Retinal pigment epithelial cell (primary cell): ENCODE measurements around the gene MED7.

ENCODE experiments used
- DNase-seq: peaks from one replicate; pipeline ENCODE4 v3.0.0-alpha.2; 2010; ENCODE audit warnings: low read depth
- H3K4me3 ChIP-seq: 2 replicates; pipeline ENCODE4 v1.5.1; 2011; ENCODE audit warnings: mild to moderate bottlenecking, low read length, control low read depth, moderate library complexity
- TF ChIP-seq, protein P1 (sequence below): conservative IDR thresholded peaks from 2 replicates; pipeline ENCODE4 v1.5.1; 2011; ENCODE audit warnings: low read depth, low read length, control low read depth, inconsistent platforms

The MED7 gene

DNA sequence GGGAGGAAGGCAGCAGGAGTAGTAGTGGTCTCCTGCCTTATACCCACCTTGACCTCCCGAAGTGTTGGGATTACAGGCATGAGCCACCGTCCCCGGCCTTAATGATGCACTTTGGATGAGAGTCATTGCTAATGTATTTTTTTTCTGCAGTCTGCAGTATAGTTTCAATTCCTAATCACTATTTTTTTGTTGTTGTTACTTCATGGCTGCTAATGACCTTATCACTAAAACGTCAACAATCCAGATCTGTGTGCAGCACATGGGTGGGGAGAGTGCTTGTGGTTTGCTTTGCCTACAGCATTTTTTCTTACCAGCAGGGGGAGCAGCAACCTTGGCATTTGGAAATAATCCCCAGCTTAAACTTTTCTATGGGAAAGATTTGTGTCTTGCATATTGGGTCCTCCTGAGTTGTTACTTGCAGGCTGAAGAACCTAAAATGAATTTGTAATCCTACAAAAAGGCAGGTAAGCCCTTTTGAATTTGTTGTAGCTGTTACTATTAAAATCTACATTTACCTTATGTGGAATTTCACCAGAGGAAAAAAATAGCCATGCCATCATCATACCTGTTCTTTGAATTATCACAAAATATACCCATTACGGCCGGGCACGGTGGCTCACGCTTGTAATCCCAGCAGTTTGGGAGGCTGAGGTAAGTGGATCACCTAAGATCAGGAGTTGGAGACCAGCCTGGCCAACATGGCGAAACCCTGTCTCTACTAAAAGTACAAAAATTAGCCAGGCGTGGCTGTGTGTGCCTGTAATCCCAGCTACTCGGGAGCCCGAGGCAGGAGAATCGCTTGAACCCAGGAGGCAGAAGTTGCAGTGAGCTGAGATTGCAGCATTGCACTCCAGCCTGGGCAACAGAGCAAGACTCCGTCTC, 6.3 kb upstream of the MED7 start:
- TF ChIP-seq, protein P1, sequence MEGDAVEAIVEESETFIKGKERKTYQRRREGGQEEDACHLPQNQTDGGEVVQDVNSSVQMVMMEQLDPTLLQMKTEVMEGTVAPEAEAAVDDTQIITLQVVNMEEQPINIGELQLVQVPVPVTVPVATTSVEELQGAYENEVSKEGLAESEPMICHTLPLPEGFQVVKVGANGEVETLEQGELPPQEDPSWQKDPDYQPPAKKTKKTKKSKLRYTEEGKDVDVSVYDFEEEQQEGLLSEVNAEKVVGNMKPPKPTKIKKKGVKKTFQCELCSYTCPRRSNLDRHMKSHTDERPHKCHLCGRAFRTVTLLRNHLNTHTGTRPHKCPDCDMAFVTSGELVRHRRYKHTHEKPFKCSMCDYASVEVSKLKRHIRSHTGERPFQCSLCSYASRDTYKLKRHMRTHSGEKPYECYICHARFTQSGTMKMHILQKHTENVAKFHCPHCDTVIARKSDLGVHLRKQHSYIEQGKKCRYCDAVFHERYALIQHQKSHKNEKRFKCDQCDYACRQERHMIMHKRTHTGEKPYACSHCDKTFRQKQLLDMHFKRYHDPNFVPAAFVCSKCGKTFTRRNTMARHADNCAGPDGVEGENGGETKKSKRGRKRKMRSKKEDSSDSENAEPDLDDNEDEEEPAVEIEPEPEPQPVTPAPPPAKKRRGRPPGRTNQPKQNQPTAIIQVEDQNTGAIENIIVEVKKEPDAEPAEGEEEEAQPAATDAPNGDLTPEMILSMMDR: peak; percentile 95
- peak; percentile 26 for DNase-seq
- no peak overlapping the region for H3K4me3 ChIP-seq

DNA sequence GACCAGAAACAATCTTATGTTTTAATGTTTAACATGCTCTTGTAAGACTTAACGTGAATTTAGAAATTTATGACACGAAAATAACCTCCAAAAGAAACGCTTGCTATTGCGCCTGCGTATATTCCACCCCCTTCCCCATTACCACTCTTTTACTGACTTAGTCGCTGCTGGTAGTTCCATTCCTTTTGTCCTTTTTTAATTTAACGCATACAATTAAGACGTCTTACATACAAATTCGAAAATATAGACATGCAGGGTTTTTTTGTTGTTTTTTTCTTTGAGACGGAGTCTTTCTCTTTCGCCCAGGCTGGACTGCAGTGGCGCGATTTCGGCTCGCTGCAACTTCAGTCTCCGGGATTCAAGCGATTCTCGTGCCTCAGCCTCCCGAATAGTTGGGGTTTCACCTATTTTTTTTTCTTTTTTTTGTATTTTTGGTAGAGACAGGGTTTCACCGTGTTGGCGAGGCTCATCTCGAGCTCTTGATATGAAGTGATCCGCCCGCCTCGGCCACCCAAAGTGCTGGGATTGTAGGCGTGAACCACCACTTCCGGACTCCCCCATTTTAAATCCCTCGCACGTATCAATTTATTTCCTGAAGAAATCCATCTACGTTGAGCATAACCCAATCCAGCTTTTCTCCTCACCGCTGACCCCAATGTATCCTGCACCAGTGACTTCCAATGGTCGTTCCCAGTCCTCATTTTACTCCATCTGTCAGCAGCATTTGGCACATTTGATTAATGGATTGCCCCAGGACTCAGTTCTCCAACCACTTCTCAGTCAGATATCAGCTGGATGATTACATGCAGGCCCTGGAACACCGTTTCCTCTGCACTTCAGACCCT, 684 bp upstream of the MED7 start:
- TF ChIP-seq, protein P1: no peak
- DNase-seq: no peak
- H3K4me3 ChIP-seq: peak overlapping the region; percentile 99

DNA sequence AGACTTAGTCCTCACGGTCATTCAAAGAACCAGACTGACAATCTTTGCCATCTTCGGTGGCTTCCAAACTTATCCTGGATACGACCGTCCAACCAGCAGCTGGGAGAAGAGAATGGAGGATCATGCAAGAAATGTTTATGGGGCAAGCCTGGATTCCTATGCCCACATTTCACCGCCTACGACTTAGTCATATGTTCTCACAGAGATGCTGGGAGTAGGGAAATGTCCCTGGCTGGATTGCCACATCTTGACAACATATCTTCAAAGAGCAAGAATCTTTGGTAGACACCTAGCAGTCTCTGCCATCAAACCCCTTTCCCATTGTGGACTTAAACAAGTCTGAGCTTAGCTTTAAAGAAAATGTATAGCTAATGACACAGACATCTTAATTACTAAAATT, 5.0 kb downstream of the MED7 start:
- DNase-seq: no peak
- TF ChIP-seq, protein P1: no peak
- H3K4me3 ChIP-seq: no peak overlapping the region

DNA sequence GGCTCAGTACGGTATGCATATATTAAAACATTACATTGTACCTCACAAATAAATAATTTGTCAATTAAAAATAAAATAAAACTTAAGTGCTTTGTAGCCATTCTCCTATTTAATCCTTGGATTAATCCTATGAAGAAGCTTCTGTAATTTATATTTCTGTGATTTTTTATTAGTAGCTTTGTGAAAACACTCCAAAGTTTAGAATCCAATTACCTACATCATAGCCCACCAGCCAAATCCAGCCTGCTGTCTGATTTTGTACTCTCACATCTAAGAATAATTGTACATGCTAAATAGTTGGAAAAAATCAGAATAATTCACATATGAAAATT, 10.4 kb downstream of the MED7 start:
- no peak for DNase-seq
- TF ChIP-seq, protein P1: no peak
- H3K4me3 ChIP-seq: no peak overlapping the region

DNA sequence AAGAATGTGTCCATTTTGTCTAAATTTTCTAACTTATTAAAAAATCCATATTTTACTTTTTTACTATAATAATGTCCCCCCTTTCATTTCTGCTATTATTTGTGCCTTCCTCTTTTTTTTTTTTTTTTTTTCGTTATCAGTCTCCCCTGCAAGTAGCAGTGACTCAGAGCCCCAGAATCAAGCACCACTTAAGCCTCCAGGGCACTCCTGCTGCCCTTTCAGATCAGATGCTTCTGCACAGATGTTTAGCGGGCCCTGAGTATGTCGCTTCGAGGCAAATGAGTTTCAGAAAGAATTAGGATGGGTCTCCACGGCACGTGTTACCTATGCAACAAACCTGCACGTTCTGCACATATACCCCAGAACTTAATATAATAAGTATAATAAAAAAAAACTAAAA, 11.7 kb downstream of the MED7 start:
- TF ChIP-seq, protein P1: no peak
- H3K4me3 ChIP-seq: no peak overlapping the region
- DNase-seq: no peak

DNA sequence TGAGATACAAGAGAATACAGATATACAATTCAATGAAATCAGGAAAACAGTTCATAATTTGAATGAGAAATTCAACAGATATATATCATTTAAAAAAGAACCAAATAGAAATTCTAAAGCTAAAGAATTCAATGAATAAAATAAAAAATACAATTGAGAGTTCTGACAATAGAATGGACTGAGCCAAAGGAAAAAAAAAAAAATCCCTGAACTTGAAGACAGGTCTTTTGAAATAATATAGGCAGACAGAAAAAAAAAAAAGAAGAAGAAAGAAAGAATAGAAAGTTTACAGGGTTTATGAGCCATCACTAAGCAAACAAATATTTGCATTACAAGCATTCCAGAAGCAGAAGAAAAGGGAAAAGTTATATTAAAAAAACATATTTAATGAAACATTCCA, 21.0 kb downstream of the MED7 start:
- TF ChIP-seq, protein P1: no peak
- no peak overlapping the region for H3K4me3 ChIP-seq
- DNase-seq: no peak

DNA sequence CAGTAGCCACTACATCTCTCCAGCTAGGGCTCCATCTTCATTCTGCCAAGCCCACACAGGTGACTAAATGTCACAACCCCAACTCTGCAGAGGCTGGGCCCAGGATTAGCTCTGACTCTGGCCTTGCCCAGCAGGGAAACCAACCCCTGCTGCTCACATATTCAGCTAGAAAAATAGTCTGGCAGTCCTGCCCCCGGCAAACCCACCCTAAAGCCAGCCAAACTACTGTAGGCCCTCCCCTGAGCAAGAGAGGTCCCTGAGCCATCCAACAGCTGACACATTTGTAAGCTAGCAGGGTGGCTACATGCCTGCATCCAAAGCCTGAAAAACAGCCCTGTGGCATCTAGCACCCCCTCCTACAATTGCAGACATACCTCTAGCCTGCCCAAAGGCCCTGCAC, 22.6 kb downstream of the MED7 start:
- TF ChIP-seq, protein P1: no peak
- no peak for DNase-seq
- H3K4me3 ChIP-seq: no peak overlapping the region
